NCI-H1417 (cell line): ENCODE results near the gene ZFP57.

ENCODE experiments used
- DNase-seq, 3 experiments: peaks; one replicate each; lab custom pipeline; 2025; lab: John Stamatoyannopoulos, UW

The ZFP57 gene

GRCh38 chr6:29680904-29681303 is at the start of gene ZFP57:
TSS of gene ZFP57 (minus strand) at chr6:29681152. CDS start at chr6:29677003, 4,149 bp downstream.
- no peak for DNase-seq

- DNase-seq: no peak
Observed at GRCh38 chr6:29730575-29731126, 49.7 kb upstream of the ZFP57 start.

GRCh38 chr6:29729774-29730328 is 48.9 kb upstream of the ZFP57 start:
- no peak for DNase-seq

- DNase-seq: no peak
Observed at GRCh38 chr6:29728875-29729270, 47.9 kb upstream of the ZFP57 start.

GRCh38 chr6:29728173-29728874 is 47.4 kb upstream of the ZFP57 start:
- DNase-seq: no peak

- no peak for DNase-seq
Observed at GRCh38 chr6:29727637-29728036, 46.7 kb upstream of the ZFP57 start.

- no peak for DNase-seq
Observed at GRCh38 chr6:29726571-29727194, 45.7 kb upstream of the ZFP57 start.

- DNase-seq: no peak
Observed at GRCh38 chr6:29726001-29726400, 45.0 kb upstream of the ZFP57 start.

- no peak for DNase-seq
Observed at GRCh38 chr6:29724937-29725869, 44.3 kb upstream of the ZFP57 start.

- no peak for DNase-seq
Observed at GRCh38 chr6:29723666-29724588, 43.0 kb upstream of the ZFP57 start.

GRCh38 chr6:29723262-29723665 is 42.3 kb upstream of the ZFP57 start, which contains the start of gene HLA-F:
TSS of gene HLA-F (plus strand) at chr6:29723434. CDS start at chr6:29723464, 30 bp downstream.
- DNase-seq: peak in 1 of 3 experiments; percentile 17

- DNase-seq: no peak
Observed at GRCh38 chr6:29720863-29721262, 39.9 kb upstream of the ZFP57 start.

GRCh38 chr6:29710281-29710941 is 29.5 kb upstream of the ZFP57 start:
- DNase-seq: no peak

GRCh38 chr6:29709188-29709587 is 28.2 kb upstream of the ZFP57 start:
- DNase-seq: no peak

GRCh38 chr6:29708432-29709179 is 27.7 kb upstream of the ZFP57 start:
- DNase-seq: no peak

- peak; percentile 3 to 58 (median 6) for DNase-seq
Observed at GRCh38 chr6:29705389-29706231, 24.7 kb upstream of the ZFP57 start.

GRCh38 chr6:29702519-29703103 is 21.7 kb upstream of the ZFP57 start:
- DNase-seq: peak in 1 of 3 experiments; percentile 18
